Umbilical cord (tissue), 2 donors: ENCODE measurements around the gene C7orf25. TPM values are rescaled to one million over a fixed set of nuclear protein-coding genes. Genes with fewer than 3 reads are reported as not detected.

Source experiments
- DNase-seq: peaks from one replicate; pipeline ENCODE4 v3.0.0-alpha.2; 2015; ENCODE audit warnings: low spot score
- total RNA-seq: library from RNA; depleted of rRNA; stranded (reverse); fragments of >200 nt; gene quantifications from one replicate; pipeline ENCODE4 v1.2.3, GENCODE V29; 2014; ENCODE audit warnings: low replicate concordance; ENCODE audit not compliant: insufficient read depth

C7orf25 gene
- 5.5 TPM for total RNA-seq

DNA sequence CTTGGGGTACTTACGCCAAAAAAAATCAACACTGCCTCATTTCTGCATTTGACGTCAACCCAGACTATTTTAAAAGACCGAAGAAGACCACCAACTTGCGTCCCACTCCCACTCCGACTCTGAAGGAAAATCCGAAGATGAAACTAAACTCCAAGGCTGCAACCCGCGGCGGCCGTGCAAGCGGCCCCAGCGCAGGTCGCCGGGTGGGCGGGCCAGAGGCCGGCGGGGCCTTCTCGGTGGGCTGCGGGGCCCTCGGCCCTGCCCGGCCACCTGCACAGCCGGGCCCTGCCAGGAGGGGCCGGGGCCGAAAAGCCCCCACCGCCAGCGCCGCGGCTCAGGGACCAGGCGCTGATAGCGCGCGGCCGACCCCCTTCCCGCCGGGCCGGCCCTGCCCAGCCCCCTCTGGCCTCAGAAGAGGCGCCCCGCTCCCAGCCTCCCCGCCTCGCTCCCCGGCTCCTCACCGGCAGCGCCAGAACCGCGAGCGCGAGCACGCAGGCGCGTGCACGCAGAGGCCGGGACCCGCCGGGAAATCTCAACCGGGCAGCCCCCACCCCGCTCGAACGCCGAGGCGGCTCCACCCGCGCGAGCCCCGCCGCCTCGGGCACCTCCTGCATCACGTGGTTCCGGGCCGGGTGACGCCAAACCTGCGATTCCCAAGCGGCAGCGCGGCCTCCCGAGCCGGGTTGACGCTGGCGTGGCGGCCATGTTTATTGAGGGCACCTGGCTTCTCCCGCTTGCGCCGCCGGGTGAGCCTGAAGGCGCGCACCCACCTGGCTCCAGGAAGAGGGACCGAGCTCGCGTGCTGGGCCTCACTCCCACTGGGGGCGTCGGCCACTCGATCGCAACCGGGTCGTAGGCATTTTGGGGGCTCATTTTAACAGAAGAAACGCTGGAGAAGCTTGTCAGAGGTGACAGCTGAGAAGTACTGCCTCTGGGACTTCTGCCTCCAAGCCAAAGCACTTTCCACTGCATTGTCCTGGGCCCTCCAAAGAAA is at the start of gene C7orf25:
TSS of gene C7orf25 (minus strand) at position 617 of the 994 bp plus-strand sequence. CDS start 1,170 bp downstream, outside the sequence.
- peak; percentile 97 for DNase-seq

DNA sequence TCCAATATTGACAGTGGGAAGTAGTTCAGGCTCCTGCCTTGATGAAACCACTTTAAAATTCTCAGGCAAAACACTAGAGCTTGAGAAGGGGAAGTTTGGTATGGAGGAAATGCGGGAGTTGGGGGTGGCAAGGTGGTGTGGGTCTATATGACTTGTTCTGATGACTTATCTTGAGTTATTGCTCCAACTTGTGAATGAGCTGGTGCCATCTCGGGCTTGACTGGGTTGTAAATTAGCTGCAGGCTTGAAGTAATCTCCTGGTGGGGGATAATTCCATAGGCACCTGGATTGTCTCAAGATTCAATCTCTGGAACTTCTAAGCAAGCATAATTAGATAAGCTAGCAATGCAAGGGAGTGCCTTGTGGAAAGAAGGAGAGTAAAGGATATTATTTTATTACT is 49.3 kb upstream of the C7orf25 start:
- no peak for DNase-seq

DNA sequence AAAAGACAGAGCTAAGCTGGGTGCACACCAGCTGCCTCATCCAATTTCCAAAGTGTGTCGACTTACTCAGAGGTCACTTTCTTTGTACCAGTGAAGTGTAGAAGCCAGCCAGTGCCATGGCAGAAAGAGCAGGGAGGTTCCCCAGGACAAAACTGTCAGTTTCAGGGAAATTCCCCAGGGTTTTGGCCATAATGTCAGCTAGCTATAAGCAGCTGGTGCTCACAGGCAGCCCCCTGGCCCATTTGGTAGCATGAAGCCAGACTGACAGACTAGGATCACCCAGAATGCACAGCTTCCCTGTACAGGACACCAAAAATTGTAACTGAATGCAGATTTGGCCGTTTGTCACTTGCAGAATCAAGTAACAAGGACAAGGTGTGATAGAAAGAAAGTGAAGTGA is 48.9 kb upstream of the C7orf25 start:
- DNase-seq, result no peak

GRCh38 chr7:42959549-42959948 is 47.7 kb upstream of the C7orf25 start:
- no peak for DNase-seq

GRCh38 chr7:42956062-42956461 is 44.2 kb upstream of the C7orf25 start:
- DNase-seq, result no peak

DNA sequence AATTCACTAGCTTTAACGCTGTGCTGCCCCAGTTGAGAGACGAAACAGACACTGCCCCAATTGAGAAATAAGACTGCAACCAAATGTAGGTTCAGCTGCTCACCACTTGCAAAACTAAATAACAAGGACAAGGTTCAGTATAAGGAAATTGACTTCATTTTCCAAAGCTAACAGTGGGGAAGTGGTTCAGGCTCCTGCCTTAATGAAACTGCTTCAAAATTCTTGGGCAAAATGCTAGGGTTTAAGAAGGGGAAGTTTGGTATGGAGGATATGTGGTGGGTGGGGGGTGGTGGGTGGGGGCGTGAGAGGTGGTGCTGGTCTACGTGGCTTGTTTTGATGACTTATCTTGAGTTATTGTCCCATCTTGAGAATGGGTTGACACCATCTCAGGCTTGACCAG is 42.1 kb upstream of the C7orf25 start:
- no peak for DNase-seq

- no peak for DNase-seq
These were observed 40.5 kb upstream of the C7orf25 start for GRCh38 chr7:42952328-42952727.

GRCh38 chr7:42950417-42950816 is 38.5 kb upstream of the C7orf25 start:
- DNase-seq, result no peak

GRCh38 chr7:42947521-42947920 is 35.7 kb upstream of the C7orf25 start:
- no peak for DNase-seq

DNA sequence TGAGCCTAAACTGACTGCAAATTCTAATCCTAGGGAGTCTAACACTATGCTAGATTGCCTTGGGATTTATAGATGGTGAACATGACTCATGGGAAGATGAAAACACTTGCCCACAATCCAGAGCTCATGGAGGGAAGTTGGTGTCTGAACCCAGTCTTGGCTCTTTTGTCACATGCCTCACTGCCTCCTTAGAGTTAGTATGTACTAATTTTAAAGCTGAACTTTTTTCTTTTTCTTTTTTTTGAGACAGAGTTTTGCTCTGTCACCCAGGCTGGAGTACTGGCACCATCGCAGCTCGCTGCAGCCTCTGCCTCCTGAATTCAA is 34.7 kb upstream of the C7orf25 start:
- DNase-seq, result no peak

GRCh38 chr7:42945821-42946626 is 34.2 kb upstream of the C7orf25 start:
- DNase-seq, result peak; percentile 42

DNA sequence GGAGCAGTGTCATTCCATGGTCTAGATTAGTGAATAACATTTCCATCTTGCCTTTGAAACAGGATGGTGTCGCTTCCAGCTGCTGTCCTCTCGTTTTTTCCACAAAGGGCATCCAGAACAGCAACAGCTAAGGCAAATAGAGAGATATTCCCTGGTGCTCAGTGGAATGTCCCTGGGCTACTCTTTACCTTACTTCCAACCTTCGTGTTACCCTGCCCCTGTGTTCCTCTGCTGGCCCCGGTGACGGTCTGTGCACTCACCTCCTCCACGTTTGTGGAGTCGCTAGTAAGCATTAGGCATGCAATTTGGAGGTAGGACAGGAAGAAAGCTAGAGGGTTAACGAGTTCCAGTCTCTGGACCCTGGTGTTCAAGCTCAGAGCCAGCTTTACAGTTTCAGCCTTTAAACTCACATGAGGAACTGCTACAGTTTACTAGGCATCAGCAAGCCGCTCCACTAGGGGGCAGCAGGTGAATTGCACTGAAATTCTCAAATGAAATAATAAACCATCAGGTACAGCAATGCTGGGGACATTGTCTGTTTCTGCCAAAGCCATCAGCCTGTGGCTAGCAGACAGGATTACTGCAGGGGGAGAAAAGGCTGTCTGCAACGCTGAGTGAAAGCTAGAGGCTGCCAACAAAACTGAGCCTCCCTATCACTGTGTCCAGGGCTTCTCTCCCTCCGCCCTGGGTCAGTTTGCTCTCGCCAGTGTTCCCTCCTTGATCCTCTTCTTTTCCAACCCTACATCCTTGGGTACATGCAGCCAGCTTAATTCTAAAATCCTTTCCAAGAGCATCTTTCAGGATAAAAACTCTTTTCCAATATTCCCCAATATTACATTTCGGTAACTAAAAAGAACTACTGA is 29.3 kb upstream of the C7orf25 start:
- DNase-seq, result peak; percentile 79

DNA sequence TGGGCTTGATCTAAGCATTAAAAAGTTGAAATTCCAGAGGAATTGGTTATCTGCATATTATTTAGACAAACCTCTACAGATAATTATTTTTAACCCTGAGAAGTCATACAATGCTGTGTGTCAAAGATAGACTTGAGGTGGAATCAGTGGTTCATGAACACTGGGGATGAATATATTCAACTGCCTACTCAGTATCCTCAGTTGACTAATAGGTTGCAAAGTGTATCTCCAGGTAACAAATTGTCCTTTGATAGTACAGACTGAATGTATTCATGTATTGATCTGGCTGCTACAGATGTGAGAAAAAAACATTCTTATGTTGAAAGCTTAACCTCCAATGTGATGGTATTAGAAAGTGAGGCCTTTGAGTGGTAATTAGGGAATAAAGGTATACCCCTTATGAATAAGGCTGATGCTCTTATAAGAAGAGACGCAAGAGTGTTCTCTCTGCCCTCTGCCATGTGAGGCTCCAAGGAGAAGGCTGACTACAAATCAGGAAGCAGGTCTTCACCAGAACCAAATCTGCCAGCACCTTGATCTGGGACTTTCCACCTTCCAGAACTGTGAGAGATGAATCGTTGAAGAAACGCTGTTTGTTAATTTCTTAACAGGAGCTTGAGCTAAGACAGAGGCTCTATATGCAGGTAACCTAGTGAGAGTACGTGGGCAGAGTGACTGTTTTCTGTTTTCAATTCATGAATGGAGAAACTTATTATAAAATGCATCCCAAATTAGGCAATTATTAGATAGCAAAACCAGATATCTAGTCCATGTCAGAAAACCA is 27.8 kb upstream of the C7orf25 start:
- no peak for DNase-seq

DNA sequence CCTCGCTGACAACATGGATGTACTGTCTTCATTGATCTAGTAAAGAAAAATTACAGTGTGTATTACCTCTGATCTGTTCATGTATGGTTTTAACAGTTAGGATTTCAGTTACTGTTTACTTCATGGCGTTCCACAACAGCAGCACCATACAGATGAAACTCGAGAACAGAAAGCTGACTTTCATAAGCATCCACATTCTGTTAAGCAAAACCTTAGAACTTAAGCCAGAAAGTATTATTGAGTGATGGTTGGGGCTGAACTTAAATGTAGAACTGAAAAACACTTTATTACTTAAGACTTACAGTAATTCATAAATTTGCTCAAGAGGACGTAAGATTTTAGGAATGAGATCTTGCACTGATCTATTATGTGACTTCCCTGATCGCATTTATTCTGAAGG is 24.0 kb upstream of the C7orf25 start:
- DNase-seq, result no peak

- DNase-seq, result no peak
These were observed 22.4 kb upstream of the C7orf25 start for GRCh38 chr7:42934291-42934690.

DNA sequence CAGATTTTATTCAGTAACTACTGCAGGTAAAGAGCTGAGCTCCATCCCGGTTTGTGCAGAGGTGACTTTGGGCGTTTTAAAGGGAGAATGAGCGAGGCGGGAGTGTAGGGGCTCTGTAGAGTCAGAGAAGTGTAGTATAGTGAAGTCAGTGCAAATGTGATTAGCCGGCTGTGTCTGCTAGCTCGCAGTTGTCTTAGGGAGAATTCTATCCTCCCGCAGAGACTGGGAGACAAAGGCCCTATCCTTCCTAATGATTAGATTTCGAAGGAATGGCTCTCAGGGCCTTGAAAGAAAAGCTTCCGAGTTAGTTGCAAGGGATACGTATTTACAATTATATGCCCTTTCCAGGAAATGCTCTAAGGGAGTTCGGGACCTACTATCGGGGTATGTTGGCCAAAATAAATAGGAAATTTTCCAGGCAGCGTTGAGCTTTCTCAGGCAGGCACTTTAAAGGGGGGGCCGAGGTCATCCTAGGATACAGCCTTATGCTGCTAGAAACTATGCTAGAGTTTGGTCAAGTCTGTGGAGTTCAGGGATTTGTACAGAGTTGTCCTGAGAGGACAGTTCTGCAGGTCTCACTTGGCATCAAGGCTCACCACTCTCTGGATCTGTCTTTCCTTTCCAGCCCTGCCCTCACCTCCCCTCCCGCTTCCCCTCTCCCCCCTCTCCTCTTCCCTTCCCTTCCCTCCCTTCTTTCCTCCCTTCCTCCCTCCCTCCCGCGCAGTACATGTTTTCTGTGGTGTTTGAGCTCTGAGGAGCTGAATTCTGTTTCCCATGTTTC is 21.1 kb upstream of the C7orf25 start:
- DNase-seq, result peak; percentile 56

DNA sequence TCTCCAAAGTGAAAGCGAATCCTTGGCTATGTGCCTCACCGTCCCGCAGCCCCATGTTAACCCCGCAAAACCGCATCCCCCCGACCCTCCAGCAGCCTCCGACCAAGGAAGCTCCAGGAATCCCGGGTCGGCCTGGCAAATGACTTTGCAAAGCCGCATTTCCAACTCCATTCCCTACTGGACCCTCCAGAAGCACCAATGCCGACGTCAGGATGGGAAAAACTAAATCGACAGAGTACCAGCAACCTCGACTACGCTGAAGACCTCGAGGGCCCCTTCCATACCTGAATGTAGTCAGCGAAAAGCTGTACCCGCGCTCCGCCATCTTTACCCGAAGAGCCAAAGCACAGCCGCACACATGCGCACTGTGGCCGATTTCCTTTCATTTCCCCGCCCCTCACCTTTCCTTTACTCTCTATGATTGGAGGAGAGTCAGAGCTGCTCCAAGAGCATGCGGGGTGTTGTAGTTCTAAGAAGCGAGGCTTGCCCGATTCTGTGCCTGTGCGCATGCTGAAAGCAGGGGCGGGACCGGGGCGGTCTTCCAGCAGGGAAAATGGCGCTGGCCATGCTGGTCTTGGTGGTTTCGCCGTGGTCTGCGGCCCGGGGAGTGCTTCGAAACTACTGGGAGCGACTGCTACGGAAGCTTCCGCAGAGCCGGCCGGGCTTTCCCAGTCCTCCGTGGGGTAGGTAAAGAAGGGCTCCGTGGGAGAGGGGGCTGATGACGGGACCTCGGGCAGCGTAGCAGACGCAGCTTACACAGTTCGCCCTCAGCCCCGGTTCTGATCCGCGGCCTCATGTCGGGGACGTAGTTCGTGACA is 20.2 kb upstream of the C7orf25 start, which contains the start of the genes MRPL32 and PSMA2:
TSS of gene MRPL32 (plus strand) at position 543 of the 818 bp plus-strand sequence. CDS start at position 554, 11 bp downstream.
TSS of gene PSMA2 (minus strand) at position 341 of the 818 bp plus-strand sequence. CDS start at position 325, 16 bp downstream.
- peak; percentile 99 for DNase-seq

DNA sequence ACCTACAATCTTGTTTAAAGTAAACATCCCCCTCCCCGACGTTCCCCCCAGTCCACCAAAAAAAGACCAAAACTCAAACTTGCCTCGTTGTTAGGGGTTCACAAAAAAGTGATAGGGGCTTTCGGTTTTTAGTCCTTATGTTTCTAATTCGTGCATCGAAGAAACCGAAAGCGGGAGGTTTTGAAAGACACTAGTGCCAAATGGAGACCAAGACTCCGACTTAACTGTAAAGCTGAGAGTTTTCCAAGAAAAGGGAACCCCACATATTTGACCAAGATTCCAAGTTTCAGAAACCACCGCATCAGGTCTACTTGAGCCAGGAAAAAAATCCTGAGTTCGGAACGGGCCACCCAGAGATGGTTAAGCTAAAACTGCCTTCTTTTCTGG is 19.6 kb upstream of the C7orf25 start:
- no peak for DNase-seq

DNA sequence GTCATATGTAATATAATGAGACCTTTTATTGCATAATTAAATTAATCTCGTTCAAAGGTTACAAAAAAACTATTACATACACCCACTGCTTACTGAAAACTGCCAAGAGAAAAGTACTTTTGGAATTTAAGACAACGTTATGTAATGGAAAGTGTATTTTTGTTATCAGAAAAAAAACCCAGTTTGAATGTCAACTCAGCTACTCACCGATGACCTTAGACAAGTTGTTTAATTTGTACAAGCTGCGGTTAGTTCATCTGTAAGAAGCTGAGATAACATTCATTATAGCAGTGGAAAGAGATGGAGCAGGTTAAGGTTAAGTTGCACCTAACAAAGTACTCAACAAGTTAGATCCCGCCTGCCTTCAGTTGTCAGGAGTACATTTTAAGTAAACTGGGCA is 19.0 kb upstream of the C7orf25 start:
- no peak for DNase-seq
